NCI-H2107 treated with DMSO at 0.1 percent for 48 hours (cell line): ENCODE data around the gene POLR1D.

Source experiments
- DNase-seq: peaks from one replicate; lab custom pipeline; 2025; ENCODE audit not compliant: unreplicated experiment; lab: John Stamatoyannopoulos, UW

The POLR1D gene

GRCh38 chr13:27637289-27637626 is 15.6 kb downstream of the POLR1D start:
- DNase-seq, result no peak

- DNase-seq, result no peak
Measured at GRCh38 chr13:27638001-27638400, 16.3 kb downstream of the POLR1D start.

GRCh38 chr13:27638521-27638920 is 16.8 kb downstream of the POLR1D start:
- no peak for DNase-seq

GRCh38 chr13:27639186-27639585 is 17.5 kb downstream of the POLR1D start:
- no peak for DNase-seq

GRCh38 chr13:27641711-27642502 is 20.2 kb downstream of the POLR1D start:
- DNase-seq, result no peak

GRCh38 chr13:27643334-27644132 is 21.8 kb downstream of the POLR1D start:
- DNase-seq, result no peak

GRCh38 chr13:27644302-27644701 is 22.6 kb downstream of the POLR1D start:
- no peak for DNase-seq

GRCh38 chr13:27650312-27650711 is 28.6 kb downstream of the POLR1D start:
- DNase-seq, result no peak

- DNase-seq, result no peak
Measured at GRCh38 chr13:27654059-27654458, 32.4 kb downstream of the POLR1D start.

GRCh38 chr13:27654816-27655215 is 33.1 kb downstream of the POLR1D start:
- no peak for DNase-seq

GRCh38 chr13:27657724-27658123 is 36.0 kb downstream of the POLR1D start:
- no peak for DNase-seq

GRCh38 chr13:27658546-27658945 is 36.9 kb downstream of the POLR1D start:
- DNase-seq, result no peak

- DNase-seq, result no peak
Measured at GRCh38 chr13:27659145-27659865, 37.6 kb downstream of the POLR1D start.

- no peak for DNase-seq
Measured at GRCh38 chr13:27660511-27660910, 38.8 kb downstream of the POLR1D start.

GRCh38 chr13:27661017-27661416 is 39.3 kb downstream of the POLR1D start:
- no peak for DNase-seq

GRCh38 chr13:27662738-27663470 is 41.2 kb downstream of the POLR1D start:
- DNase-seq, result no peak

- DNase-seq, result no peak
Measured at GRCh38 chr13:27663947-27664346, 42.3 kb downstream of the POLR1D start.

GRCh38 chr13:27665333-27665732 is 43.6 kb downstream of the POLR1D start:
- DNase-seq, result no peak

- no peak for DNase-seq
Measured at GRCh38 chr13:27665761-27666160, 44.1 kb downstream of the POLR1D start.

GRCh38 chr13:27666951-27667350 is 45.3 kb downstream of the POLR1D start:
- no peak for DNase-seq

GRCh38 chr13:27667946-27668345 is 46.3 kb downstream of the POLR1D start:
- DNase-seq, result no peak
